ENCODE measurements around the gene AMIGO3. TPM values are rescaled to one million over a fixed set of nuclear protein-coding genes. Genes with fewer than 3 reads are reported as not detected.

AMIGO3 gene
- total and polyA plus RNA-seq, 2 of the 8 experiments (the other 6 are each of a cell fraction or from before 2014, with no cell fraction given): 1.6 to 8.8 TPM

GRCh38 chr3:49733551-49733950 is 14.1 kb upstream of the AMIGO3 start:
- POLR2A ChIA-PET (ENCODE audit: partially characterized antibody): no interaction called here
- FAIRE-seq: no peak

More at GRCh38 chr3:49733551-49733950, 14.1 kb upstream of the AMIGO3 start:
- peaks cover 0 to 3% of the 10 kb centered on the region in 2 experiments; a peak in 1 of 4 replicates for H3K79me2 ChIP-seq (ENCODE audit: control insufficient read depth in 1 of 2, insufficient read depth in 2 of 2, low read length in 2 of 2)
- H2BK12ac ChIP-seq (ENCODE audit: low read depth, low read length): no peak overlapping the region
- CTCF ChIA-PET (ENCODE audit: partially characterized antibody): no interaction called here
- H2BK120ac ChIP-seq (replicated peaks; ENCODE audit: low read depth, low read length): no peak overlapping the region
- H3K9ac ChIP-seq (replicated peaks in 1 of 4; ENCODE audit: extremely low read depth in 1 of 4, low read depth in 3 of 4, low read length in 3 of 4): no peak overlapping the region
- no peak overlapping the region for H3K18ac ChIP-seq (ENCODE audit: extremely low read depth, low read length)
- 89% methylated on average over 1 of the region's 1 CpG; no CpG with 5 or more reads in 1 of the 2 experiments for WGBS, 2 experiments (ENCODE audit: extremely low coverage in 1 of 2, insufficient coverage in 1 of 2, insufficient read length in 1 of 2, insufficient replicate concordance in 2 of 2, low coverage in 1 of 2, low lambda C conversion rate in 2 of 2, missing lambda C conversion rate in 1 of 2)
- no peak overlapping the region for H2BK20ac ChIP-seq (ENCODE audit: low read length)
- H3K36me3 ChIP-seq (ENCODE audit: control insufficient read depth in 2 of 4, insufficient read depth in 4 of 4, low read length in 3 of 4): peaks cover 10 to 49% (median 38%) of the 10 kb centered on the region in 4 experiments
- no peak overlapping the region for H3K4me2 ChIP-seq (ENCODE audit: insufficient read depth in 1 of 2, low read depth in 2 of 2, low read length in 2 of 2)
- no peak overlapping the region for H2AK5ac ChIP-seq (ENCODE audit: low read depth, low read length)
- peaks cover 2 to 3% of the 10 kb centered on the region in 2 experiments for H4K20me1 ChIP-seq (replicated peaks in 1 of 2; ENCODE audit: control insufficient read depth in 1 of 2, insufficient read depth in 2 of 2, low read length in 2 of 2)
- no peak overlapping the region for H2BK5ac ChIP-seq (ENCODE audit: low read depth, low read length)
- H3K23me2 ChIP-seq (ENCODE audit: low read depth, low read length): no peaks in the 10 kb centered on the region
- no peak overlapping the region for H3K27ac ChIP-seq (ENCODE audit: low read depth, low read length)
- H4K91ac ChIP-seq (replicated peaks; ENCODE audit: insufficient read length, low read length): no peak overlapping the region
- no peak overlapping the region for H4K8ac ChIP-seq (ENCODE audit: extremely low read depth, insufficient read depth, low read length)
- no peak overlapping the region for H3K4ac ChIP-seq (replicated peaks; ENCODE audit: insufficient read length, low read depth, low read length)
- TF ChIP-seq POLR2AphosphoS5 (IDR thresholded peaks at IDR 0.05; ENCODE audit: low read depth, low read length): no peak
- TF ChIP-seq POLR2A (IDR thresholded peaks at IDR 0.05; ENCODE audit: control extremely low read depth in 1 of 2, low read depth in 2 of 2, low read length in 2 of 2): no peak
- TF ChIP-seq SRF (IDR thresholded peaks at IDR 0.05; ENCODE audit: low read depth, low read length): no peak
- TF ChIP-seq BRCA1 (IDR thresholded peaks at IDR 0.05; ENCODE audit: low read depth, low read length): no peak
- TF ChIP-seq, protein P1, sequence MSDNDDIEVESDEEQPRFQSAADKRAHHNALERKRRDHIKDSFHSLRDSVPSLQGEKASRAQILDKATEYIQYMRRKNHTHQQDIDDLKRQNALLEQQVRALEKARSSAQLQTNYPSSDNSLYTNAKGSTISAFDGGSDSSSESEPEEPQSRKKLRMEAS (IDR thresholded peaks at IDR 0.05): no peak
- TF ChIP-seq SAP30 (IDR thresholded peaks at IDR 0.05; ENCODE audit: insufficient read depth, insufficient replicate concordance, low read length): no peak
- H3K14ac ChIP-seq (ENCODE audit: insufficient read length): no peak overlapping the region
- no peaks in the 10 kb centered on the region; the same call in 1 of the 2 replicates for H3K79me1 ChIP-seq (ENCODE audit: low read depth, low read length)
- no peaks in the 10 kb centered on the region for H3K27me3 ChIP-seq (replicated peaks in 1 of 4; ENCODE audit: control insufficient read depth in 3 of 4, extremely low read depth in 1 of 4, insufficient read depth in 3 of 4, low read length in 3 of 4)
- no peak for DNase-seq (ENCODE audit: low read depth in 1 of 2, low spot score in 2 of 2)
- H2BK15ac ChIP-seq (ENCODE audit: low read length): no peak overlapping the region
- no peaks in the 10 kb centered on the region for H3K4me1 ChIP-seq (replicated peaks in 1 of 4; ENCODE audit: control insufficient read depth in 3 of 4, insufficient read depth in 4 of 4, low read length in 3 of 4)
- H2AFZ ChIP-seq (ENCODE audit: low read length): no peak overlapping the region
- no peak overlapping the region for H4K5ac ChIP-seq (ENCODE audit: insufficient read length, low read depth, low read length)
- H3K23ac ChIP-seq (ENCODE audit: insufficient read length): no peak overlapping the region
- H3K56ac ChIP-seq (replicated peaks; ENCODE audit: insufficient read length, low read depth, low read length): no peak overlapping the region
- no peak overlapping the region for H3K4me3 ChIP-seq (ENCODE audit: extremely low read depth in 1 of 4, insufficient read depth in 2 of 4, low read depth in 3 of 4, low read length in 4 of 4)
- H3K9me3 ChIP-seq (ENCODE audit: insufficient read depth in 2 of 2, low read depth in 1 of 2, low read length in 1 of 2): no peaks in the 10 kb centered on the region
